ENCODE results near the gene DNAI1. TPM values are rescaled to one million over a fixed set of nuclear protein-coding genes. Genes with fewer than 3 reads are reported as not detected.

The DNAI1 gene
- total RNA-seq, result not detected in 2 replicates

GRCh38 chr9:34458013-34458958 is at the start of gene DNAI1, which contains the start of gene FAM219A:
DNAI1 (plus strand) TSS chr9:34458805; CDS start chr9:34459006, 201 bp downstream.
FAM219A (minus strand) TSS chr9:34458570; CDS start chr9:34458263, 307 bp downstream.

GRCh38 chr9:34522971-34523797 is 64.6 kb downstream of the DNAI1 start, which contains the start of gene ENHO:
ENHO (minus strand) TSS chr9:34522990; CDS start chr9:34521695, 1,295 bp downstream.

Small RNA genes lying within 50 kb of the gene (small RNA-seq; reads per million reads assigned to genes)
- not detected for gene RN7SKP24 (ENCODE audit: low replicate concordance)

Other genes with a start within 250 kb of the DNAI1 start
- gene KIF24, start 129.5 kb upstream of the DNAI1 start, total RNA-seq, result 0.66 and 9.9 TPM in 2 replicates
- 27.8 and 31.1 TPM in 2 replicates for gene NUDT2, start 129.2 kb upstream of the DNAI1 start, total RNA-seq
- 0.22 and 1.4 TPM in 2 replicates for gene MYORG, start 81.9 kb upstream of the DNAI1 start, total RNA-seq
- gene FAM219A, start 235 bp upstream of the DNAI1 start, total RNA-seq, result 10.9 and 20.9 TPM in 2 replicates
- 0.14 TPM in 1 of 2 replicates, not detected in the other for gene ENHO, start 64.2 kb downstream of the DNAI1 start, total RNA-seq
- not detected in 2 replicates for gene CNTFR, start 130.9 kb downstream of the DNAI1 start, total RNA-seq
- gene RPP25L, start 153.3 kb downstream of the DNAI1 start, total RNA-seq, result 10.0 and 17.3 TPM in 2 replicates
- 68.3 and 81.2 TPM in 2 replicates for gene DCTN3, start 161.7 kb downstream of the DNAI1 start, total RNA-seq
- gene ARID3C, start 170.3 kb downstream of the DNAI1 start, total RNA-seq, result 0.22 TPM in 1 of 2 replicates, not detected in the other
- gene SIGMAR1, start 179.0 kb downstream of the DNAI1 start, total RNA-seq, result 70.0 and 112 TPM in 2 replicates
- 29.3 and 35.9 TPM in 2 replicates for gene GALT, start 187.9 kb downstream of the DNAI1 start, total RNA-seq
- 5.9 and 10.2 TPM in 2 replicates for gene IL11RA, start 193.4 kb downstream of the DNAI1 start, total RNA-seq
- not detected in 2 replicates for gene CCL27, start 203.9 kb downstream of the DNAI1 start, total RNA-seq
- not detected in 2 replicates for gene CCL19, start 232.5 kb downstream of the DNAI1 start, total RNA-seq

All from placental pericyte (primary cell).